OCI-LY7 (cell line): ENCODE data around the gene GDF11. TPM values are rescaled to one million over a fixed set of nuclear protein-coding genes. Genes with fewer than 3 reads are reported as not detected.

Experiments used
- BruUV-seq: library from RNA; stranded (reverse); fragments of 400-500 nt; replicated peaks from 2 replicates; lab custom pipeline; 2021; lab: Mats Ljungman, UMichigan
- CTCF ChIA-PET: fragments of 300-600 bp; sonication (Branson Sonifier 250); formaldehyde crosslinking; loops from one replicate; lab custom pipeline; 2022; ENCODE audit warnings: antibody characterized with exemption; ENCODE audit not compliant: unreplicated experiment; lab: Charles Lee
- POLR2A ChIA-PET: fragments of 300-600 bp; sonication (Branson Sonifier 250); formaldehyde crosslinking; loops from one replicate; lab custom pipeline; 2022; ENCODE audit warnings: antibody characterized with exemption; lab: Charles Lee
- DNase-seq: peaks from one replicate; pipeline ENCODE4 v3.0.0-alpha.2; 2015; ENCODE audit warnings: low spot score
- H2AFZ ChIP-seq: fragments of 200-600 bp; sonication (generic), shearing (Covaris generic); 2 replicates; pipeline ENCODE4 v1.6.1; 2014; ENCODE audit warnings: mild to moderate bottlenecking, antibody characterized with exemption, low read length, moderate library complexity
- H3K27ac ChIP-seq: fragments of 200-600 bp; sonication (generic); 2 replicates; pipeline ENCODE4 v1.5.1; 2014; ENCODE audit warnings: mixed run types, low read depth, mild to moderate bottlenecking, moderate library complexity, low read length, inconsistent platforms; ENCODE audit not compliant: poor library complexity, severe bottlenecking
- H3K36me3 ChIP-seq: fragments of 200-600 bp; sonication (generic); 2 replicates; pipeline ENCODE4 v1.6.1; 2014; ENCODE audit warnings: mild to moderate bottlenecking, antibody characterized with exemption, low read length, moderate library complexity, mixed read lengths; ENCODE audit not compliant: insufficient read depth
- H3K4me1 ChIP-seq: fragments of 200-600 bp; sonication (generic); 2 replicates; pipeline ENCODE4 v1.5.1; 2014; ENCODE audit warnings: mild to moderate bottlenecking, low read length; ENCODE audit not compliant: insufficient read depth, poor library complexity, severe bottlenecking
- H3K4me2 ChIP-seq: fragments of 200-600 bp; sonication (generic); 2 replicates; pipeline ENCODE4 v1.6.1; 2014; ENCODE audit warnings: mild to moderate bottlenecking, low read length
- H3K4me3 ChIP-seq: fragments of 200-600 bp; sonication (generic); 2 replicates; pipeline ENCODE4 v1.5.1; 2014; ENCODE audit warnings: mild to moderate bottlenecking, low read depth, low read length; ENCODE audit not compliant: poor library complexity, severe bottlenecking
- H3K79me2 ChIP-seq: fragments of 200-600 bp; sonication (generic); 2 replicates; pipeline ENCODE4 v1.6.1; 2016; ENCODE audit warnings: low read depth, mild to moderate bottlenecking, low read length, moderate library complexity, mixed read lengths; ENCODE audit not compliant: insufficient read depth
- H3K9me2 ChIP-seq: fragments of 200-600 bp; sonication (generic); 2 replicates; pipeline ENCODE4 v1.6.1; 2016; ENCODE audit warnings: mild to moderate bottlenecking, low read length, mixed read lengths; ENCODE audit not compliant: insufficient read depth
- H3K9me3 ChIP-seq: fragments of 200-600 bp; sonication (generic); 2 replicates; pipeline ENCODE4 v1.6.1; 2014; ENCODE audit warnings: mild to moderate bottlenecking, mixed run types, low read length, mixed read lengths
- H4K20me1 ChIP-seq: fragments of 200-600 bp; sonication (generic); 2 replicates; pipeline ENCODE4 v1.6.1; 2014; ENCODE audit warnings: mild to moderate bottlenecking, antibody characterized with exemption, low read length, moderate library complexity, mixed read lengths; ENCODE audit not compliant: insufficient read depth
- CTCF ChIP-seq: fragments of 200-600 bp; sonication (generic); conservative IDR thresholded peaks from 2 replicates; pipeline ENCODE4 v1.5.1; 2014; ENCODE audit warnings: mild to moderate bottlenecking, antibody characterized with exemption, low read length, moderate library complexity, mixed read lengths
- EZH2phosphoT487 ChIP-seq: fragments of 200-600 bp; sonication (generic); IDR thresholded peaks from 2 replicates; pipeline ENCODE4 v1.6.1; 2018; ENCODE audit warnings: low read depth, borderline replicate concordance, mild to moderate bottlenecking, mixed run types, antibody characterized with exemption, low read length, moderate library complexity, mixed read lengths
- intact Hi-C: fragments of 100-400 bp; cut with micrococcal nuclease; formaldehyde crosslinking; loops from one replicate; pipeline ENCODE4 v1.10.0; 2022; ENCODE audit not compliant: unreplicated experiment
- total RNA-seq, 2 experiments: library from RNA; depleted of rRNA in 1 of 2; stranded (reverse); fragments of >200 nt in 1 of 2; shearing (Covaris generic) in 1 of 2; gene quantifications; 2 replicates each; pipeline ENCODE4 v1.2.3, GENCODE V29; 2014 to 2022

GDF11 gene
- total RNA-seq, 2 experiments from 2014 or later, result 5.2 to 19.9 TPM

GRCh38 chr12:55711786-55712553 lies 31.0 kb upstream of the GDF11 start:
- H3K27ac ChIP-seq, result no peak overlapping the region
- no peaks in the 10 kb centered on the region for H3K36me3 ChIP-seq
- no peak overlapping the region for H3K4me2 ChIP-seq
- intact Hi-C loops, result no loop called here
- no peaks in the 10 kb centered on the region for H3K9me3 ChIP-seq
- DNase-seq, result no peak
- ChIA-PET CTCF (no interaction called here), POLR2A (no interaction called here)
- no peak overlapping the region for H3K4me3 ChIP-seq
- BruUV-seq, result no TSS peak
- no peaks in the 10 kb centered on the region for H3K9me2 ChIP-seq
- H3K79me2 ChIP-seq, result peaks cover 5% of the 10 kb centered on the region; the same call in 1 of the 2 replicates
- H3K4me1 ChIP-seq, result peaks cover 18% of the 10 kb centered on the region
- no peak for TF ChIP-seq CTCF
- TF ChIP-seq EZH2phosphoT487, result no peak
- no peak overlapping the region for H2AFZ ChIP-seq
- H4K20me1 ChIP-seq, result no peaks in the 10 kb centered on the region

GRCh38 chr12:55712700-55713415 lies 30.1 kb upstream of the GDF11 start:
- DNase-seq, result no peak
- Histone ChIP-seq H3K9me3 (no peaks in the 10 kb centered on the region), H3K9me2 (no peaks in the 10 kb centered on the region), H3K4me1 (peaks cover 27% of the 10 kb centered on the region), H3K4me2 (no peak overlapping the region), H3K4me3 (no peak overlapping the region), H3K36me3 (no peaks in the 10 kb centered on the region), H3K27ac (no peak overlapping the region), H2AFZ (no peak overlapping the region), H3K79me2 (peaks cover 14% of the 10 kb centered on the region; the same call in 1 of the 2 replicates), H4K20me1 (no peaks in the 10 kb centered on the region)
- intact Hi-C loops, result no loop called here
- no TSS peak for BruUV-seq
- CTCF ChIA-PET, result no interaction called here
- POLR2A ChIA-PET, result no interaction called here
- TF ChIP-seq EZH2phosphoT487 (no peak), CTCF (no peak)
